Fibroblast of lung (primary cell): Measurements from ENCODE around the gene HACL1. TPM values are rescaled to one million over a fixed set of nuclear protein-coding genes. Genes with fewer than 3 reads are reported as not detected.

Source experiments
- DNase-seq, 2 donors: peaks; one replicate each; pipeline versions ENCODE4 v3.0.0 to v3.0.0-alpha.2; 2010; ENCODE audit warnings: low read depth in 2 of 2
- H2AFZ ChIP-seq: 2 replicates; pipeline ENCODE4 v1.5.1; 2012; ENCODE audit warnings: low read length, control low read depth, inconsistent platforms
- H3K27ac ChIP-seq: 2 replicates; pipeline ENCODE4 v1.5.1; 2011; ENCODE audit warnings: low read length, control low read depth; ENCODE audit not compliant: insufficient read depth
- H3K27me3 ChIP-seq: 2 replicates; pipeline ENCODE4 v1.5.1; 2011; ENCODE audit warnings: mild to moderate bottlenecking, low read length; ENCODE audit not compliant: control insufficient read depth, insufficient read depth
- H3K36me3 ChIP-seq: 2 replicates; pipeline ENCODE4 v1.5.1; 2011; ENCODE audit warnings: low read length; ENCODE audit not compliant: control insufficient read depth, insufficient read depth
- H3K4me1 ChIP-seq: 2 replicates; pipeline ENCODE4 v1.5.1; 2011; ENCODE audit warnings: low read length; ENCODE audit not compliant: control insufficient read depth, insufficient read depth; ENCODE audit errors: extremely low read depth
- H3K4me2 ChIP-seq: 2 replicates; pipeline ENCODE4 v1.5.1; 2011; ENCODE audit warnings: low read length, control low read depth; ENCODE audit not compliant: insufficient read depth; ENCODE audit errors: extremely low read depth
- H3K4me3 ChIP-seq, 4 experiments: fragments of 200-600 bp in 1 of 4; sonication (generic) in 1 of 4; replicated peaks in 1 of 4; 2 replicates each; pipeline ENCODE4 v1.5.1; 2011 to 2016; ENCODE audit warnings: low read length in 4 of 4, low read depth in 3 of 4, mild to moderate bottlenecking in 3 of 4, control low read depth in 2 of 4, inconsistent platforms in 1 of 4, mixed read lengths in 1 of 4; ENCODE audit not compliant: insufficient read depth in 1 of 4; ENCODE audit errors: control extremely low read depth in 1 of 4
- H3K79me2 ChIP-seq: 2 replicates; pipeline ENCODE4 v1.5.1; 2012; ENCODE audit warnings: mild to moderate bottlenecking, low read length, inconsistent platforms; ENCODE audit not compliant: control insufficient read depth, insufficient read depth
- H3K9ac ChIP-seq: 2 replicates; pipeline ENCODE4 v1.5.1; 2011; ENCODE audit warnings: mild to moderate bottlenecking, low read length, control low read depth; ENCODE audit not compliant: insufficient read depth
- H3K9me3 ChIP-seq: 2 replicates; pipeline ENCODE4 v1.5.1; 2012; ENCODE audit warnings: low read depth, low read length; ENCODE audit not compliant: control insufficient read depth, insufficient read depth
- H4K20me1 ChIP-seq: 2 replicates; pipeline ENCODE4 v1.5.1; 2011; ENCODE audit warnings: low read length; ENCODE audit not compliant: control insufficient read depth, insufficient read depth; ENCODE audit errors: extremely low read depth
- CTCF ChIP-seq, 2 donors: IDR thresholded peaks in 1 of 2; conservative IDR thresholded peaks in 1 of 2; 1 replicate in 1 of 2; 2 replicates in 1 of 2; pipeline ENCODE4 v1.5.1; 2011 to 2012; ENCODE audit warnings: low read length in 2 of 2, control low read depth in 1 of 2, inconsistent platforms in 1 of 2, low read depth in 1 of 2, mild to moderate bottlenecking in 1 of 2
- EZH2 ChIP-seq: IDR thresholded peaks from 2 replicates; pipeline ENCODE4 v1.5.1; 2012; ENCODE audit warnings: low read length, control low read depth, mild to moderate bottlenecking; ENCODE audit errors: missing control alignments
- polyA plus RNA-seq, 2 donors: library from polyadenylated mRNA; depleted of rRNA in 1 of 2; stranded (reverse) in 1 of 2; unstranded in 1 of 2; fragments of >200 nt; gene quantifications; 2 replicates each; pipeline ENCODE4 v1.2.1, GENCODE V29; 2011 to 2012; ENCODE audit warnings: missing spikeins in 1 of 2
- total RNA-seq: library from RNA; depleted of rRNA; stranded (reverse); fragments of >200 nt; gene quantifications from 2 replicates; pipeline ENCODE4 v1.2.1, GENCODE V29; 2014

Gene HACL1
- total and polyA plus RNA-seq, 2 donors (not counting 1 experiment from before 2014, with no cell fraction given), result 16.0 to 20.6 TPM

- no peak for DNase-seq
These were observed 23.0 kb downstream of the HACL1 start for GRCh38 chr3:15578289-15578867.

DNA sequence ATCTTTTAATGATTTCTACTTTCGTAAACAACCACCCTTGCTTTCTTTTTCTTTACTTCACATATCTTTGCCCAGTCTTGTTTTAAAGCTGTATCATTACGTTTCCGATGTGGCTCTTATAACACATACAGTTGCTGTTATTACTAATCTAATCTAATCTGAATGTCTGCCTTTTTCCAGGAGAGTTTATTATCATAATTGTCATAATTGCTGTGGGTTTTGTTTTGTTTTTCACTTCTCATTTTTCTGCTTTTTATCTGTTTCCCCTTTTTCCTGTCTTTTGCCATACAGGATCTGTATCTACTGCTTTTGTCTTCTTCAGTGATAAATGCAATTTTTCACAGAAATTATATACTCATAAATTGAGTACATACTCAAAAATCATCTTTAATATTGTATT, 24.9 kb downstream of the HACL1 start:
- Histone ChIP-seq H3K9ac (no peak overlapping the region), H2AFZ (no peak overlapping the region), H3K4me1 (peaks cover 4% of the 10 kb centered on the region), H3K36me3 (no peaks in the 10 kb centered on the region), H4K20me1 (no peaks in the 10 kb centered on the region), H3K4me2 (no peak overlapping the region), H3K79me2 (no peaks in the 10 kb centered on the region), H3K9me3 (no peaks in the 10 kb centered on the region), H3K4me3 (no peak overlapping the region), H3K27me3 (no peaks in the 10 kb centered on the region), H3K27ac (no peak overlapping the region)
- DNase-seq, result no peak
- TF ChIP-seq CTCF (conservative IDR thresholded peaks at IDR 0.05 in 1 of 2, IDR thresholded peaks at IDR 0.05 in 1 of 2; ENCODE audit: low read depth in 1 of 2, low read length in 2 of 2), result no peak

More at GRCh38 chr3:15578289-15578867, 23.0 kb downstream of the HACL1 start:
- no peak for TF ChIP-seq CTCF (conservative IDR thresholded peaks at IDR 0.05 in 1 of 2, IDR thresholded peaks at IDR 0.05 in 1 of 2; ENCODE audit: low read depth in 1 of 2, low read length in 2 of 2)
- no peak for TF ChIP-seq EZH2
- H3K36me3 ChIP-seq, result no peaks in the 10 kb centered on the region
- H3K4me3 ChIP-seq, result no peak overlapping the region
- no peak overlapping the region for H3K4me2 ChIP-seq
- H3K27ac ChIP-seq, result no peak overlapping the region
- H3K9me3 ChIP-seq, result no peaks in the 10 kb centered on the region
- no peaks in the 10 kb centered on the region for H4K20me1 ChIP-seq
- H2AFZ ChIP-seq, result no peak overlapping the region
- no peaks in the 10 kb centered on the region for H3K79me2 ChIP-seq
- H3K9ac ChIP-seq, result no peak overlapping the region
- H3K27me3 ChIP-seq, result no peaks in the 10 kb centered on the region
- peaks cover 4% of the 10 kb centered on the region for H3K4me1 ChIP-seq

GRCh38 chr3:15575446-15575845, 25.9 kb downstream of the HACL1 start:
- no peak overlapping the region for H2AFZ ChIP-seq
- no peaks in the 10 kb centered on the region for H4K20me1 ChIP-seq
- H3K9me3 ChIP-seq, result no peaks in the 10 kb centered on the region
- H3K9ac ChIP-seq, result no peak overlapping the region
- H3K27me3 ChIP-seq, result no peaks in the 10 kb centered on the region
- TF ChIP-seq CTCF (conservative IDR thresholded peaks at IDR 0.05 in 1 of 2, IDR thresholded peaks at IDR 0.05 in 1 of 2; ENCODE audit: low read depth in 1 of 2, low read length in 2 of 2) (no peak), EZH2 (no peak)
- no peak for DNase-seq
- no peak overlapping the region for H3K27ac ChIP-seq
- H3K79me2 ChIP-seq, result no peaks in the 10 kb centered on the region
- H3K4me2 ChIP-seq, result no peak overlapping the region
- H3K4me1 ChIP-seq, result peaks cover 4% of the 10 kb centered on the region
- no peak overlapping the region for H3K4me3 ChIP-seq
- H3K36me3 ChIP-seq, result no peaks in the 10 kb centered on the region
